SK-N-SH (cell line): ENCODE measurements around the gene DLG1.

Experiments used
- EZH2phosphoT487 ChIP-seq: fragments of 200-600 bp; sonication (generic); IDR thresholded peaks from 2 replicates; pipeline ENCODE4 v1.6.1; 2017; ENCODE audit warnings: low read depth, mixed run types, mild to moderate bottlenecking, antibody characterized with exemption, moderate library complexity, borderline replicate concordance
- NFIC ChIP-seq: IDR thresholded peaks from 2 replicates; pipeline ENCODE4 v1.4.0; 2012; ENCODE audit warnings: borderline replicate concordance
- RCOR1 ChIP-seq: fragments of 150-350 bp; IDR thresholded peaks from 2 replicates; pipeline ENCODE4 v1.6.1; 2017; ENCODE audit warnings: antibody characterized with exemption, low read length
- RFX5 ChIP-seq: IDR thresholded peaks from 2 replicates; pipeline ENCODE4 v1.6.1; 2012; ENCODE audit warnings: mild to moderate bottlenecking, improper control_type of control experiment, low read length
- TAF1 ChIP-seq: IDR thresholded peaks from 2 replicates; pipeline ENCODE4 v1.6.1; 2012; ENCODE audit warnings: low read depth, mild to moderate bottlenecking, low read length, moderate library complexity, borderline replicate concordance
- TEAD4 ChIP-seq: IDR thresholded peaks from 2 replicates; pipeline ENCODE4 v1.4.0; 2012; ENCODE audit warnings: mild to moderate bottlenecking, borderline replicate concordance; ENCODE audit not compliant: insufficient read depth
- TF ChIP-seq, protein P1 (sequence below): fragments of 200-600 bp; sonication (generic); IDR thresholded peaks from 2 replicates; pipeline ENCODE4 v1.6.1; 2017; ENCODE audit warnings: antibody characterized with exemption, mild to moderate bottlenecking, moderate library complexity
- TF ChIP-seq, protein P2 (sequence below): IDR thresholded peaks from 2 replicates; pipeline ENCODE4 v1.4.0; 2012; ENCODE audit warnings: low read depth, borderline replicate concordance

DNA sequence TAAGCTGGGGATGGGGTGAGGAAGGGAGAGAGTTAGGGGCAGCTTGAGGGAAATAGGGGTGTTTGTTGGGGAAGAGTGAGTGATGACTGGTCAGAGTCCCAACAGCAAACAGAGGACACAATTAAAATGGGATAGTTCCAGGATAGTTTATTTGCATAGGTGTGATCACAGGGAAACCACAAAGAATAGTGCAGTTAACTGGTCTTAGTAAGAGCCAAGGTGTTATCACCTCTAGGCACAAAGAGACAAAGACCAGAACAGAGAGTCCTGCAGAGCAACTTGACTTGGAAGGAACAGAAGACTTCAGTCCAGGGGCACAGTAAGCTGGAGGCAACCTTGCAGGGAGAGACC, 42.1 kb upstream of the DLG1 start:
- TF ChIP-seq, protein P1, sequence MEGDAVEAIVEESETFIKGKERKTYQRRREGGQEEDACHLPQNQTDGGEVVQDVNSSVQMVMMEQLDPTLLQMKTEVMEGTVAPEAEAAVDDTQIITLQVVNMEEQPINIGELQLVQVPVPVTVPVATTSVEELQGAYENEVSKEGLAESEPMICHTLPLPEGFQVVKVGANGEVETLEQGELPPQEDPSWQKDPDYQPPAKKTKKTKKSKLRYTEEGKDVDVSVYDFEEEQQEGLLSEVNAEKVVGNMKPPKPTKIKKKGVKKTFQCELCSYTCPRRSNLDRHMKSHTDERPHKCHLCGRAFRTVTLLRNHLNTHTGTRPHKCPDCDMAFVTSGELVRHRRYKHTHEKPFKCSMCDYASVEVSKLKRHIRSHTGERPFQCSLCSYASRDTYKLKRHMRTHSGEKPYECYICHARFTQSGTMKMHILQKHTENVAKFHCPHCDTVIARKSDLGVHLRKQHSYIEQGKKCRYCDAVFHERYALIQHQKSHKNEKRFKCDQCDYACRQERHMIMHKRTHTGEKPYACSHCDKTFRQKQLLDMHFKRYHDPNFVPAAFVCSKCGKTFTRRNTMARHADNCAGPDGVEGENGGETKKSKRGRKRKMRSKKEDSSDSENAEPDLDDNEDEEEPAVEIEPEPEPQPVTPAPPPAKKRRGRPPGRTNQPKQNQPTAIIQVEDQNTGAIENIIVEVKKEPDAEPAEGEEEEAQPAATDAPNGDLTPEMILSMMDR, result no peak
- no peak for TF ChIP-seq TEAD4
- no peak for TF ChIP-seq NFIC
- TF ChIP-seq RFX5, result no peak
- no peak for TF ChIP-seq TAF1
- no peak for TF ChIP-seq EZH2phosphoT487
- TF ChIP-seq RCOR1, result no peak
- TF ChIP-seq, protein P2, sequence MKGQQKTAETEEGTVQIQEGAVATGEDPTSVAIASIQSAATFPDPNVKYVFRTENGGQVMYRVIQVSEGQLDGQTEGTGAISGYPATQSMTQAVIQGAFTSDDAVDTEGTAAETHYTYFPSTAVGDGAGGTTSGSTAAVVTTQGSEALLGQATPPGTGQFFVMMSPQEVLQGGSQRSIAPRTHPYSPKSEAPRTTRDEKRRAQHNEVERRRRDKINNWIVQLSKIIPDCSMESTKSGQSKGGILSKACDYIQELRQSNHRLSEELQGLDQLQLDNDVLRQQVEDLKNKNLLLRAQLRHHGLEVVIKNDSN, result no peak
